ENCODE data around the gene LHFPL6. TPM values are rescaled to one million over a fixed set of nuclear protein-coding genes. Genes with fewer than 3 reads are reported as not detected.

The LHFPL6 gene
- total RNA-seq, 1 donor from 2014 or later = 54.8 TPM

- Histone ChIP-seq H3K4me3 (no peak overlapping the region), H3K27me3 (no peaks in the 10 kb centered on the region), H3K27ac (no peak overlapping the region), H3K9me3 (no peaks in the 10 kb centered on the region), H3K36me3 (no peaks in the 10 kb centered on the region), H3K4me1 (no peaks in the 10 kb centered on the region)
- TF ChIP-seq CTCF (IDR thresholded peaks at IDR 0.05) (peak; percentile 76 to 88 (median 83)), POLR2A (IDR thresholded peaks at IDR 0.05) (no peak), POLR2AphosphoS5 (IDR thresholded peaks at IDR 0.05; ENCODE audit: insufficient read depth in 1 of 2, low read depth in 1 of 2) (peak in 1 of 2 donors; percentile 33)
- intact Hi-C loops (cut with DNase I) = no loop called here
- DNase-seq (ENCODE audit: extremely low spot score in 2 of 2) = no peak
Observed at GRCh38 chr13:39612023-39612637, 9.1 kb upstream of the LHFPL6 start.

GRCh38 chr13:39607876-39608275 lies 4.9 kb upstream of the LHFPL6 start:
- Histone ChIP-seq H3K36me3 (no peaks in the 10 kb centered on the region), H3K27me3 (no peaks in the 10 kb centered on the region), H3K27ac (no peak overlapping the region), H3K9me3 (no peaks in the 10 kb centered on the region), H3K4me3 (no peak overlapping the region), H3K4me1 (no peaks in the 10 kb centered on the region)
- intact Hi-C loops (cut with DNase I) = no loop called here
- DNase-seq (ENCODE audit: extremely low spot score in 2 of 2) = no peak
- TF ChIP-seq POLR2AphosphoS5 (IDR thresholded peaks at IDR 0.05; ENCODE audit: insufficient read depth in 1 of 2, low read depth in 1 of 2) (no peak), CTCF (IDR thresholded peaks at IDR 0.05) (no peak), POLR2A (IDR thresholded peaks at IDR 0.05) (no peak)

GRCh38 chr13:39605677-39606320 lies 2.8 kb upstream of the LHFPL6 start:
- no peaks in the 10 kb centered on the region for H3K36me3 ChIP-seq
- no peak for DNase-seq (ENCODE audit: extremely low spot score in 2 of 2)
- H3K9me3 ChIP-seq = no peaks in the 10 kb centered on the region
- H3K27me3 ChIP-seq = no peaks in the 10 kb centered on the region
- intact Hi-C loops (cut with DNase I) = no loop called here
- TF ChIP-seq POLR2A (IDR thresholded peaks at IDR 0.05) = no peak
- no peak for TF ChIP-seq POLR2AphosphoS5 (IDR thresholded peaks at IDR 0.05; ENCODE audit: insufficient read depth in 1 of 2, low read depth in 1 of 2)
- TF ChIP-seq CTCF (IDR thresholded peaks at IDR 0.05) = no peak
- H3K27ac ChIP-seq = no peak overlapping the region
- no peak overlapping the region for H3K4me3 ChIP-seq
- peaks cover 11% of the 10 kb centered on the region for H3K4me1 ChIP-seq

GRCh38 chr13:39604756-39605155 lies 1.8 kb upstream of the LHFPL6 start:
- no peaks in the 10 kb centered on the region for H3K36me3 ChIP-seq
- TF ChIP-seq POLR2AphosphoS5 (IDR thresholded peaks at IDR 0.05; ENCODE audit: insufficient read depth in 1 of 2, low read depth in 1 of 2) (no peak), POLR2A (IDR thresholded peaks at IDR 0.05) (no peak), CTCF (IDR thresholded peaks at IDR 0.05) (no peak)
- H3K27me3 ChIP-seq = no peaks in the 10 kb centered on the region
- intact Hi-C loops (cut with DNase I) = loop anchor here (5.0 kb wide), 1 partner anchor 187 kb away; no protein-coding TSS in a partner anchor
- DNase-seq (ENCODE audit: extremely low spot score in 2 of 2) = no peak
- no peaks in the 10 kb centered on the region for H3K9me3 ChIP-seq
- H3K27ac ChIP-seq = no peak overlapping the region
- no peak overlapping the region for H3K4me3 ChIP-seq
- H3K4me1 ChIP-seq = peaks cover 20% of the 10 kb centered on the region

GRCh38 chr13:39603424-39603947 lies 493 bp upstream of the LHFPL6 start:
- peaks cover 33% of the 10 kb centered on the region for H3K4me1 ChIP-seq
- intact Hi-C loops (cut with DNase I) = loop anchor here (5.0 kb wide), 1 partner anchor 186 kb away; no protein-coding TSS in a partner anchor
- H3K4me3 ChIP-seq = peak overlapping the region; percentile 86 to 91
- H3K36me3 ChIP-seq = no peaks in the 10 kb centered on the region
- no peaks in the 10 kb centered on the region for H3K27me3 ChIP-seq
- no peaks in the 10 kb centered on the region for H3K9me3 ChIP-seq
- no peak for TF ChIP-seq POLR2A (IDR thresholded peaks at IDR 0.05)
- no peak for TF ChIP-seq CTCF (IDR thresholded peaks at IDR 0.05)
- TF ChIP-seq POLR2AphosphoS5 (IDR thresholded peaks at IDR 0.05; ENCODE audit: insufficient read depth in 1 of 2, low read depth in 1 of 2) = no peak
- peak overlapping the region; percentile 93 for H3K27ac ChIP-seq
- no peak for DNase-seq (ENCODE audit: extremely low spot score in 2 of 2)

Measured in vagina (tissue), 2 donors.